HG02981 (cell line): ENCODE data around the gene CDK14.

Experiments
- ATAC-seq: cut with Tn5 transposase; IDR thresholded peaks from one replicate; pipeline ENCODE4 v1.9.1; 2021; ENCODE audit warnings: mild to moderate bottlenecking, moderate library complexity; ENCODE audit not compliant: unreplicated experiment

The CDK14 gene

GRCh38 chr7:90677486-90678404, 81.6 kb downstream of the CDK14 start:
- no peak for ATAC-seq

- ATAC-seq = no peak
These were observed 82.9 kb downstream of the CDK14 start for GRCh38 chr7:90678986-90679385.

- no peak for ATAC-seq
These were observed 84.4 kb downstream of the CDK14 start for GRCh38 chr7:90680484-90680883.

- ATAC-seq = no peak
These were observed 85.4 kb downstream of the CDK14 start for GRCh38 chr7:90681336-90682022.

- ATAC-seq = no peak
These were observed 90.0 kb downstream of the CDK14 start for GRCh38 chr7:90686146-90686545.

- no peak for ATAC-seq
These were observed 92.7 kb downstream of the CDK14 start for GRCh38 chr7:90688810-90689209.

- ATAC-seq = no peak
These were observed 93.1 kb downstream of the CDK14 start for GRCh38 chr7:90689260-90689659.

GRCh38 chr7:90690159-90690858, 94.2 kb downstream of the CDK14 start:
- peak; percentile 59 for ATAC-seq

- ATAC-seq = no peak
These were observed 96.3 kb downstream of the CDK14 start for GRCh38 chr7:90692396-90692795.

GRCh38 chr7:90692947-90693346, 96.8 kb downstream of the CDK14 start:
- no peak for ATAC-seq

GRCh38 chr7:90693939-90694338, 97.8 kb downstream of the CDK14 start:
- ATAC-seq = no peak

- no peak for ATAC-seq
These were observed 102.5 kb downstream of the CDK14 start for GRCh38 chr7:90698616-90699015.

- peak; percentile 69 for ATAC-seq
These were observed 104.9 kb downstream of the CDK14 start for GRCh38 chr7:90701021-90701420.

- ATAC-seq = no peak
These were observed 105.7 kb downstream of the CDK14 start for GRCh38 chr7:90701771-90702170.

- no peak for ATAC-seq
These were observed 109.4 kb downstream of the CDK14 start for GRCh38 chr7:90705391-90706071.

- no peak for ATAC-seq
These were observed 110.1 kb downstream of the CDK14 start for GRCh38 chr7:90706072-90706716.

GRCh38 chr7:90708841-90709317, 112.8 kb downstream of the CDK14 start:
- ATAC-seq = peak; percentile 67

GRCh38 chr7:90709501-90710465, 113.7 kb downstream of the CDK14 start:
- no peak for ATAC-seq

- ATAC-seq = no peak
These were observed 114.3 kb downstream of the CDK14 start for GRCh38 chr7:90710466-90710850.
